ENCODE results near the gene SSUH2. TPM values are rescaled to one million over a fixed set of nuclear protein-coding genes. Genes with fewer than 3 reads are reported as not detected.

Gene SSUH2
- total and polyA plus RNA-seq, 2 of the 13 experiments (the other 11 are each of a cell fraction or from before 2014, with no cell fraction given), result 38.1 to 136 TPM

DNA sequence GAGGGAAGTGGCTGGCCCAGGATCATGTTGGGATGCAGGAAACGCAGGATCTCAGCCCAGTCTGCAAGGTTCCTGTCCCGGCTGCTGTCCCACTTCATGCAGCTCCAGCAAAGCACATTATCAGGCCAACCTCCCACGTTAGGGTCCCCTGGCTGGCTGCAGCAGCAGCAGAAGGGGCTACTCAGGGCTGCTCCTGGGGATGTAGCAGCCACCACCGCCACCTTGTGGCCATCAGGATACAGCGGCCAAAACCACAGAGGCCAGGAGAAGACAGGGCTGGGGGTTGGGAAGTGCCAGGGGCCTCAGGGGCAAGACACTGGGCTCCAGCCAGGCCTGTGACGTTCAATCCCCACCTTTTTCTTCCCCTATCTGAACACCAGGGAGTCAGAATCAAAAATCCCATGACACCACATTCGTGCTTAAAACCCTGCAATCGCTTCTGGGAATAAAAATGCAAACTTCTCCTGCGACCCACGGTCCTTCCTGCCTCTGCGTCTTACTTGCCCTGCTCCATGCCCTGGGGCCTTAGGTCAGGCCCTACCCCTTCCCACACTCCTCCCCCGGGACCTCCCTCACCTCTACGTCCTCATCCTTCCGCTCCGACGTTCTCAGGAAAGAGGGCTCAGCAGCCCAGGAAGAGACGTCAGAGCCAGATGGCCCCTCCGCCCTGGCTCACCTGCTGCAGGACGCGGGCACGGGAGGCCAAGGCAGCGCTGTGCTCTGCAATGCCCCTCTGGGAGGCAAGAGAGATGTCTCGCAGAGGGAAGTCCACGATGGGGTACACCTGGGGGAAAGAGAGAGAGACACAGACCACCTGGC, 21.5 kb downstream of the SSUH2 start (continued):
- TF ChIP-seq RAD21 (CRISPR knock-in tag; IDR thresholded peaks at IDR 0.05) (peak; percentile 93), CBFB (CRISPR knock-in tag; IDR thresholded peaks at IDR 0.05) (peak; percentile 46; the same call in 1 of the 2 replicates), ZNF580 (CRISPR knock-in tag; IDR thresholded peaks at IDR 0.05; ENCODE audit: borderline replicate concordance, low read depth) (no peak), HDAC6 (IDR thresholded peaks at IDR 0.05; ENCODE audit: low read depth, low read length) (no peak), KDM4B (CRISPR knock-in tag; IDR thresholded peaks at IDR 0.05) (no peak), ZNF160 (CRISPR knock-in tag; IDR thresholded peaks at IDR 0.05) (no peak), TRIM24 (CRISPR knock-in tag; IDR thresholded peaks at IDR 0.05) (no peak), ZFP91 (CRISPR knock-in tag; IDR thresholded peaks at IDR 0.05; ENCODE audit: borderline replicate concordance) (0 out of 2 replicates have a peak, but pooled peaks have one; percentile 47), STAG1 (CRISPR knock-in tag; IDR thresholded peaks at IDR 0.05) (peak; percentile 93), ZNF225 (CRISPR knock-in tag; IDR thresholded peaks at IDR 0.05) (0 out of 2 replicates have a peak, but pooled peaks have one; percentile 17), TBP (CRISPR knock-in tag; IDR thresholded peaks at IDR 0.05) (no peak), ZNF281 (CRISPR knock-in tag; IDR thresholded peaks at IDR 0.05; ENCODE audit: borderline replicate concordance) (no peak; the same call in 1 of the 2 replicates), AGO2 (optimal IDR thresholded peaks at IDR 0.05; ENCODE audit: low read depth, low read length) (peak; percentile 43), CREB3 (CRISPR knock-in tag; IDR thresholded peaks at IDR 0.05) (no peak), EP300 (IDR thresholded peaks at IDR 0.05; ENCODE audit: low read depth in 2 of 2, low read length in 2 of 2) (no peak), EP300 (CRISPR knock-in tag; IDR thresholded peaks at IDR 0.05; ENCODE audit: borderline replicate concordance) (no peak), ZNF691 (CRISPR knock-in tag; IDR thresholded peaks at IDR 0.05; ENCODE audit: borderline replicate concordance, low read depth) (peak; percentile 41; the same call in 1 of the 2 replicates), YY1 (IDR thresholded peaks at IDR 0.05; ENCODE audit: insufficient read depth, insufficient replicate concordance, low read depth, low read length) (peak; percentile 44), ZNF619 (CRISPR knock-in tag; IDR thresholded peaks at IDR 0.05) (0 out of 2 replicates have a peak, but pooled peaks have one; percentile 48)
- TF ChIP-seq, protein P1, sequence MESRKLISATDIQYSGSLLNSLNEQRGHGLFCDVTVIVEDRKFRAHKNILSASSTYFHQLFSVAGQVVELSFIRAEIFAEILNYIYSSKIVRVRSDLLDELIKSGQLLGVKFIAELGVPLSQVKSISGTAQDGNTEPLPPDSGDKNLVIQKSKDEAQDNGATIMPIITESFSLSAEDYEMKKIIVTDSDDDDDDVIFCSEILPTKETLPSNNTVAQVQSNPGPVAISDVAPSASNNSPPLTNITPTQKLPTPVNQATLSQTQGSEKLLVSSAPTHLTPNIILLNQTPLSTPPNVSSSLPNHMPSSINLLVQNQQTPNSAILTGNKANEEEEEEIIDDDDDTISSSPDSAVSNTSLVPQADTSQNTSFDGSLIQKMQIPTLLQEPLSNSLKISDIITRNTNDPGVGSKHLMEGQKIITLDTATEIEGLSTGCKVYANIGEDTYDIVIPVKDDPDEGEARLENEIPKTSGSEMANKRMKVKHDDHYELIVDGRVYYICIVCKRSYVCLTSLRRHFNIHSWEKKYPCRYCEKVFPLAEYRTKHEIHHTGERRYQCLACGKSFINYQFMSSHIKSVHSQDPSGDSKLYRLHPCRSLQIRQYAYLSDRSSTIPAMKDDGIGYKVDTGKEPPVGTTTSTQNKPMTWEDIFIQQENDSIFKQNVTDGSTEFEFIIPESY (CRISPR knock-in tag; IDR thresholded peaks at IDR 0.05), result peak; percentile 56; the same call in 1 of the 2 replicates

Data from HepG2 (cell line).